Measurements from ENCODE around the gene AGMO.

GRCh38 chr7:15490291-15490690, 71.5 kb downstream of the AGMO start:
- TF ChIP-seq CTCF (IDR thresholded peaks at IDR 0.05), result no peak
- no peak for TF ChIP-seq POLR2A (IDR thresholded peaks at IDR 0.05; ENCODE audit: low read depth)
- TF ChIP-seq POLR2AphosphoS5 (IDR thresholded peaks at IDR 0.05), result no peak
